Mucosa of descending colon (tissue), 3 donors: ENCODE results near the gene SDK1. TPM values are rescaled to one million over a fixed set of nuclear protein-coding genes. Genes with fewer than 3 reads are reported as not detected.
A peak's percentile ranks its signal among the peaks of the same experiment; 100 is the strongest.

ENCODE experiments used
- ATAC-seq: fragments of 200-7000 bp; cut with Tn5 transposase; one replicate; pipeline ENCODE4 v1.9.1; 2020; ENCODE audit warnings: mild to moderate bottlenecking, moderate library complexity
- DNase-seq, 3 donors: peaks; one replicate each; pipeline ENCODE4 v3.0.0-alpha.2; 2020
- H3K36me3 ChIP-seq: fragments of 200-600 bp; one replicate; pipeline ENCODE4 v1.8.0; 2021; ENCODE audit warnings: low read depth, mild to moderate bottlenecking
- H3K4me1 ChIP-seq: fragments of 200-600 bp; one replicate; pipeline ENCODE4 v1.8.0; 2021; ENCODE audit warnings: low read depth, mild to moderate bottlenecking
- H3K4me3 ChIP-seq: fragments of 200-600 bp; one replicate; pipeline ENCODE4 v1.8.0; 2021; ENCODE audit warnings: mild to moderate bottlenecking
- H3K9me3 ChIP-seq: fragments of 200-600 bp; one replicate; pipeline ENCODE4 v1.8.0; 2021; ENCODE audit warnings: mild to moderate bottlenecking
- CTCF ChIP-seq: fragments of 200-600 bp; IDR thresholded peaks from one replicate; pipeline ENCODE4 v1.8.0; 2022; ENCODE audit warnings: antibody characterized with exemption, mild to moderate bottlenecking
- intact Hi-C, 2 donors: fragments of 100-400 bp; cut with DNase I in 1 of 2; cut with micrococcal nuclease in 1 of 2; formaldehyde crosslinking; loops; one replicate each; pipeline versions ENCODE4 v1.11.0 to v1.11.1; 2022; cut with DNase I, micrococcal nuclease
- total RNA-seq, 3 donors: library from RNA; stranded (reverse); fragmentation: NEBNext Ultra II Directional in 2 of 3; extraction: Animal tissue kit (Norgen Biotek cat#: 25700) in 2 of 3; gene quantifications; one replicate each; pipeline versions ENCODE4 v1.2.1 to v1.2.4, GENCODE V29; 2021 to 2023
- donor health status: DM: no; HTN: no; CAD: no; lungs with moderate emphysema.
- donor health status: DM: no; HTN: no; CAD: no.
- donor health status: DM: no; HTN: yes; CAD: no.

SDK1 gene
- total RNA-seq, 3 donors from 2014 or later = 2.7 to 20.2 (median 4.2) TPM

- no peaks in the 10 kb centered on the region for H3K36me3 ChIP-seq
- no peak for TF ChIP-seq CTCF
- intact Hi-C loops = no loop called here
- no peak overlapping the region for H3K4me3 ChIP-seq
- H3K9me3 ChIP-seq = no peaks in the 10 kb centered on the region
- DNase-seq (peak in 1 of 3 donors; percentile 12), ATAC-seq (no peak)
- no peaks in the 10 kb centered on the region for H3K4me1 ChIP-seq
Observed at GRCh38 chr7:4167385-4167910, 866.4 kb downstream of the SDK1 start.

- intact Hi-C loops = no loop called here
- no peak for TF ChIP-seq CTCF
Observed at GRCh38 chr7:4168041-4168440, 867.0 kb downstream of the SDK1 start.

GRCh38 chr7:4168541-4168940, 867.5 kb downstream of the SDK1 start:
- no peaks in the 10 kb centered on the region for H3K4me1 ChIP-seq
- intact Hi-C loops = no loop called here
- DNase-seq = peak in 1 of 3 donors; percentile 2
- no peaks in the 10 kb centered on the region for H3K36me3 ChIP-seq
- TF ChIP-seq CTCF = no peak
- no peak overlapping the region for H3K4me3 ChIP-seq
- no peaks in the 10 kb centered on the region for H3K9me3 ChIP-seq
- no peak for ATAC-seq

More at GRCh38 chr7:4168041-4168440, 867.0 kb downstream of the SDK1 start:
- H3K4me3 ChIP-seq = no peak overlapping the region
- ATAC-seq (no peak), DNase-seq (peak in 1 of 3 donors; percentile 12)
- H3K36me3 ChIP-seq = no peaks in the 10 kb centered on the region
- no peaks in the 10 kb centered on the region for H3K9me3 ChIP-seq
- no peaks in the 10 kb centered on the region for H3K4me1 ChIP-seq

GRCh38 chr7:4169455-4169854, 868.4 kb downstream of the SDK1 start:
- Histone ChIP-seq H3K9me3 (no peaks in the 10 kb centered on the region), H3K36me3 (no peaks in the 10 kb centered on the region), H3K4me1 (no peaks in the 10 kb centered on the region), H3K4me3 (no peak overlapping the region)
- intact Hi-C loops = no loop called here
- DNase-seq (peak in 1 of 3 donors; percentile 14), ATAC-seq (peak; percentile 56)
- TF ChIP-seq CTCF = no peak

GRCh38 chr7:4170997-4171786, 870.1 kb downstream of the SDK1 start:
- Histone ChIP-seq H3K4me3 (no peak overlapping the region), H3K36me3 (no peaks in the 10 kb centered on the region), H3K4me1 (no peaks in the 10 kb centered on the region), H3K9me3 (no peaks in the 10 kb centered on the region)
- no peak for TF ChIP-seq CTCF
- ATAC-seq (no peak), DNase-seq (peak in 1 of 3 donors; percentile 34)
- intact Hi-C loops = no loop called here
